A549 (cell line): Measurements from ENCODE around the gene ISG15. TPM values are rescaled to one million over a fixed set of nuclear protein-coding genes. Genes with fewer than 3 reads are reported as not detected.

Experiments
- ATAC-seq, 2 experiments: fragments of 200-7000 bp in 1 of 2; fragments of >200 bp in 1 of 2; cut with Nextera tagmentation in 1 of 2; cut with Tn5 transposase in 1 of 2; 3 replicates each; pipeline versions ENCODE4 v1.8.0 to v1.9.1; 2018 to 2020; ENCODE audit warnings: mild to moderate bottlenecking in 1 of 2, moderate library complexity in 1 of 2
- CTCF ChIA-PET: fragments of 300-600 bp; sonication (Branson Sonifier 250); formaldehyde crosslinking; extraction: SDS; loops from one replicate; lab custom pipeline; 2021; ENCODE audit warnings: antibody characterized with exemption, inconsistent platforms; lab: Yijun Ruan, JAX
- POLR2A ChIA-PET: fragments of 350-600 bp; formaldehyde crosslinking; extraction: SDS; loops from one replicate; lab custom pipeline; 2021; ENCODE audit warnings: antibody characterized with exemption, inconsistent platforms; lab: Yijun Ruan, JAX
- DNase-seq, 2 experiments: peaks; one replicate each; pipeline versions ENCODE4 v3.0.0 to v3.0.0-alpha.2; 2011 to 2016; ENCODE audit warnings: low read depth in 1 of 2, low spot score in 1 of 2
- FAIRE-seq: peaks from 2 replicates; lab custom pipeline; 2011; peaks lifted over from hg19 to GRCh38; lab: Jason Lieb, UNC
- H3K27ac ChIP-seq, 2 experiments: fragments of >200 bp; sonication (Bioruptor Twin); formaldehyde crosslinking; 3 replicates each; pipeline ENCODE4 v1.5.1; 2016 to 2017
- H3K4me1 ChIP-seq: fragments of >200 bp; sonication (Bioruptor Twin); formaldehyde crosslinking; 3 replicates; pipeline ENCODE4 v1.6.1; 2016
- H3K4me2 ChIP-seq: fragments of >200 bp; sonication (Bioruptor Twin); formaldehyde crosslinking; 3 replicates; pipeline ENCODE4 v1.6.1; 2016
- H3K4me3 ChIP-seq: fragments of >200 bp; sonication (Bioruptor Twin); formaldehyde crosslinking; 3 replicates; pipeline ENCODE4 v1.5.1; 2016
- H3K9me3 ChIP-seq: fragments of >200 bp; sonication (Bioruptor Twin); formaldehyde crosslinking; 3 replicates; pipeline ENCODE4 v1.6.1; 2016
- CBX2 ChIP-seq: fragments of 200-600 bp; sonication (generic); IDR thresholded peaks from 2 replicates; pipeline ENCODE4 v1.6.1; 2016; ENCODE audit warnings: low read depth, mild to moderate bottlenecking, borderline replicate concordance
- CHD2 ChIP-seq: fragments of 150-350 bp; IDR thresholded peaks from 2 replicates; pipeline ENCODE4 v1.6.1; 2014; ENCODE audit warnings: low read length; ENCODE audit not compliant: partially characterized antibody
- EHMT2 ChIP-seq: fragments of 200-600 bp; sonication (generic); IDR thresholded peaks from 2 replicates; pipeline ENCODE4 v1.6.1; 2016; ENCODE audit warnings: antibody characterized with exemption, low read depth, mild to moderate bottlenecking, moderate library complexity
- FOSL2 ChIP-seq, 2 experiments: fragments of 450-650 bp in 1 of 2; fragments of >200 bp in 1 of 2; sonication (Bioruptor Twin) in 1 of 2; formaldehyde crosslinking; IDR thresholded peaks; 2 replicates each; pipeline versions ENCODE4 v1.5.0 to v1.6.1; 2016 to 2020; ENCODE audit warnings: mild to moderate bottlenecking in 1 of 2, moderate library complexity in 1 of 2
- GATA3 ChIP-seq: IDR thresholded peaks from 2 replicates; pipeline ENCODE4 v1.6.1; 2012; ENCODE audit warnings: borderline replicate concordance
- HOXA7 ChIP-seq: fragments of 250-450 bp; sonication (Bioruptor Pico); IDR thresholded peaks from 2 replicates; pipeline ENCODE4 v1.5.0; 2020; ENCODE audit warnings: mild to moderate bottlenecking, moderate library complexity
- MAZ ChIP-seq: fragments of 150-350 bp; IDR thresholded peaks from 2 replicates; pipeline ENCODE4 v1.6.1; 2014; ENCODE audit warnings: antibody characterized with exemption, low read depth, low read length, borderline replicate concordance
- MYC ChIP-seq: IDR thresholded peaks from 2 replicates; pipeline ENCODE4 v1.6.1; 2012; ENCODE audit warnings: mild to moderate bottlenecking, inconsistent platforms, low read length, improper control_type of control experiment, borderline replicate concordance
- NR3C1 ChIP-seq: fragments of >200 bp; sonication (Bioruptor Twin); formaldehyde crosslinking; IDR thresholded peaks from 3 replicates; pipeline ENCODE4 v1.6.1; 2017
- POLR2AphosphoS2 ChIP-seq: conservative IDR thresholded peaks from 2 replicates; pipeline ENCODE4 v1.6.1; 2012; ENCODE audit warnings: low read length, improper control_type of control experiment, inconsistent platforms
- TFCP2L1 ChIP-seq: fragments of 250-450 bp; sonication (Bioruptor Pico); IDR thresholded peaks from 2 replicates; pipeline ENCODE4 v1.5.0; 2021; ENCODE audit warnings: mild to moderate bottlenecking
- ZFP36 ChIP-seq: fragments of 450-650 bp; IDR thresholded peaks from 2 replicates; pipeline ENCODE4 v1.6.1; 2014; ENCODE audit warnings: borderline replicate concordance; ENCODE audit not compliant: partially characterized antibody
- WGBS: methylation state at CpG from one replicate; pipeline ENCODE4 v1.1.6; 2017; ENCODE audit errors: missing lambda C conversion rate; 5-methylcytosine and 5-hydroxymethylcytosine counted together
- polyA plus RNA-seq, 4 experiments: library from polyadenylated mRNA; depleted of rRNA in 3 of 4; stranded (reverse); fragments of >200 nt; fragmentation: RNase III in 1 of 4; extraction: RNeasy Plus Mini Kit Qiagen cat#74134 plus additional on column Dnase treatment in 1 of 4; gene quantifications; 2 replicates in 3 of 4; 3 replicates in 1 of 4; pipeline ENCODE4 v1.2.3, GENCODE V29; 2011 to 2017
- TF ChIP-seq, protein P1 (sequence below): fragments of 250-450 bp; sonication (Bioruptor Pico); IDR thresholded peaks from 2 replicates; pipeline ENCODE4 v1.5.0; 2020; ENCODE audit warnings: low read depth, mild to moderate bottlenecking, moderate library complexity
- TF ChIP-seq, protein P2 (sequence below): IDR thresholded peaks from 2 replicates; pipeline ENCODE4 v1.6.1; 2012
- TF ChIP-seq, protein P3 (sequence below): fragments of 450-650 bp; IDR thresholded peaks from 2 replicates; pipeline ENCODE4 v1.6.1; 2014; ENCODE audit warnings: antibody characterized with exemption

The ISG15 gene
- polyA plus RNA-seq, 2 of the 4 experiments (the other 2 are of a cell fraction), result 4.6 to 11.2 TPM

DNA sequence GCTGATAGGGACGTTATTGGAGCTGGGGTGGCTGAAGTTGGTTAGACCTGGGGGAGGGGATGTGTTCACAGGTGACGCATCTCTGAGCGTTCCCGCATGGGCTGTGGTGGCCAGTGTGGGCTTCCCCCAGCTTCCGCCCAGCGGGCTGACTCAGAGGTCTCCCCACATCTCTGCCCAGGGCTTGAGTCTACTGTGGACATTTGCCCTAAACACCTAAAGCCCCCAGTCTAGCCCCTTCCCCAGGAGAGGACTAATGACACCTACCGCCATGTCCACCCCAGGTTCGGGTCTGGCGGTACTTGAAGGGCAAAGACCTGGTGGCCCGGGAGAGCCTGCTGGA lies 8.6 kb downstream of the ISG15 start:
- Histone ChIP-seq H3K4me2 (peak overlapping the region; percentile 98), H3K4me3 (peak overlapping the region; percentile 86), H3K9me3 (no peaks in the 10 kb centered on the region), H3K27ac (peak overlapping the region; percentile 98)
- POLR2A ChIA-PET, result no interaction called here
- no peak for DNase-seq
- TF ChIP-seq ZFP36 (no peak), EHMT2 (no peak), FOSL2 (IDR thresholded peaks at IDR 0.05) (no peak), FOSL2 (CRISPR knock-in tag; IDR thresholded peaks at IDR 0.05) (peak; percentile 21; the same call in 1 of the 2 replicates)
- TF ChIP-seq, protein P1, sequence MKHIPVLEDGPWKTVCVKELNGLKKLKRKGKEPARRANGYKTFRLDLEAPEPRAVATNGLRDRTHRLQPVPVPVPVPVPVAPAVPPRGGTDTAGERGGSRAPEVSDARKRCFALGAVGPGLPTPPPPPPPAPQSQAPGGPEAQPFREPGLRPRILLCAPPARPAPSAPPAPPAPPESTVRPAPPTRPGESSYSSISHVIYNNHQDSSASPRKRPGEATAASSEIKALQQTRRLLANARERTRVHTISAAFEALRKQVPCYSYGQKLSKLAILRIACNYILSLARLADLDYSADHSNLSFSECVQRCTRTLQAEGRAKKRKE (CRISPR knock-in tag), result no peak
- TF ChIP-seq, all 56 proteins: peak for 1
- ATAC-seq (peak in 1 of 2 experiments; percentile 5; a peak in 2 of 6 replicates), FAIRE-seq (no peak)
- CTCF ChIA-PET, result interaction anchor here (0.9 to 10.5 kb wide), 5 partner anchors 20 to 230 kb away, joined by 3 to 92 read pairs (median 5); no protein-coding TSS in a partner anchor
- 45% methylated on average over 6 of the region's 10 CpGs for WGBS
- H3K4me1 ChIP-seq, result peaks cover 53% of the 10 kb centered on the region

DNA sequence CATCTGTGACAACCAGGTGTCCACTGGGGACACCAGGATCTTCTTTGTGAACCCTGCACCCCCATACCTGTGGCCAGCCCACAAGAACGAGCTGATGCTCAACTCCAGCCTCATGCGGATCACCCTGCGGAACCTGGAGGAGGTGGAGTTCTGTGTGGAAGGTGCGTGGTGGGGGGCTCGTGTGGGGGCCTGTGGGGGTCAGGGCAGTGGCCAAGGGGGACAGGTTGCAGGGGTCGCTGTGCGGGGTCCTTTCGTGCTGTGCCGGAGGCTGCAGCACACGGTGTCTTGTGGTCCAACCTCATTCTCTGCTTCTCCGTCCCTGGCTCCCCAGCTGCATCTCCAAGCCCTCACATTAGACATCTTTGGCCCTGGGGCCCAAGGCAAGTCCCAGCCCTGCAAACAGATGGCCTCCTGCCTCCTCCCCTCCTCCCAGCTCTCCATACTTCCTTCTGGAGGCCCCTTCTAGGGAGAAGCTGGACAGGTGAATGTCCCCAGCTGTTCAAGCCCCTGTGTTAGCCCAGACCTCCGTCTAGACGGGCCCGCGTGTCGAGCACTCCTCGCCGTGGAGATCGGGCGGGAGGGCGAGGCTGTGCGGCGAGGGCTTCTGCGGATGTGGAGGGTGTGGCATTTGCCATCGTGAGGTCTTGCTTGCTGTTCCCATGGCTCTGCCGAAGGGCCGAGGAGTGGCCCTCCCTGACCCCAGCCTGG lies 9.2 kb downstream of the ISG15 start:
- DNase-seq (no peak), FAIRE-seq (no peak), ATAC-seq (no peak)
- Histone ChIP-seq H3K27ac (peak overlapping the region; percentile 98; a peak in 4 of 6 replicates), H3K4me3 (no peak overlapping the region; the same call in 2 of the 3 replicates), H3K4me2 (peak overlapping the region; percentile 98), H3K9me3 (no peaks in the 10 kb centered on the region), H3K4me1 (peaks cover 53% of the 10 kb centered on the region)
- ChIA-PET POLR2A (no interaction called here), CTCF (interaction anchor here (0.9 to 10.5 kb wide), 5 partner anchors 10 to 230 kb away, joined by 3 to 92 read pairs (median 5); no protein-coding TSS in a partner anchor)
- WGBS, result 77% methylated on average over 3 of the region's 27 CpGs
- no peak for TF ChIP-seq TFCP2L1 (CRISPR knock-in tag)
- TF ChIP-seq, protein P2, sequence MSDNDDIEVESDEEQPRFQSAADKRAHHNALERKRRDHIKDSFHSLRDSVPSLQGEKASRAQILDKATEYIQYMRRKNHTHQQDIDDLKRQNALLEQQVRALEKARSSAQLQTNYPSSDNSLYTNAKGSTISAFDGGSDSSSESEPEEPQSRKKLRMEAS, result 0 out of 2 replicates have a peak, but pooled peaks have one; percentile 3

DNA sequence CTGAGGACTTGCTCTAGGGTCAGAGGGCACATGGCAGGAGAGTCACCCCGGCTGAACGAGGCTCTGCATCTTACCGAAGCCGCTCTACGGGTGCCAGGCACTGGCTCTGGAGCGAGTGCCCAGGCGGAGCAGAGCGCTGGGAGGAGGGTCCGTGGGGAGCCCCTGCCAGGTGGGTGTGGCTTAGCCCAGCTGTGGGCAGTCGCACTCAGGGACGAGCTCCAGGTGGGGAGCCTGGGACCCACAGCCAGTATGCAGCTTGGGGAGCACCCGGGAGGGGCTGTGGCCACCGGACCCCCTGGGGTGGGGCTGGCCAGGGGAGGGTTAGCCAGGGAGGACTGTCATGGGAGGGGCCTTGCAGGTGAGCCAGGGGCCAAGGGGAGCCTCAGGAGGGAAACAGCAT lies 10.4 kb downstream of the ISG15 start:
- no peak overlapping the region; the same call in 2 of the 3 replicates for H3K4me3 ChIP-seq
- peak overlapping the region; percentile 98 for H3K4me2 ChIP-seq
- peaks cover 53% of the 10 kb centered on the region for H3K4me1 ChIP-seq
- no peak for TF ChIP-seq MYC
- no peak for TF ChIP-seq GATA3
- TF ChIP-seq, all 56 proteins: peak for 0
- ChIA-PET CTCF (interaction anchor here (1.0 to 3.9 kb wide), 6 partner anchors 8 to 40 kb away, joined by 3 to 22 read pairs (median 6); partner anchors contain the start of gene ISG15), POLR2A (no interaction called here)
- FAIRE-seq (no peak), DNase-seq (no peak), ATAC-seq (no peak)
- H3K27ac ChIP-seq, result peak overlapping the region; percentile 86 to 98
- WGBS, result no CpG with 5 or more reads among the region's 13 CpGs
- no peaks in the 10 kb centered on the region for H3K9me3 ChIP-seq

DNA sequence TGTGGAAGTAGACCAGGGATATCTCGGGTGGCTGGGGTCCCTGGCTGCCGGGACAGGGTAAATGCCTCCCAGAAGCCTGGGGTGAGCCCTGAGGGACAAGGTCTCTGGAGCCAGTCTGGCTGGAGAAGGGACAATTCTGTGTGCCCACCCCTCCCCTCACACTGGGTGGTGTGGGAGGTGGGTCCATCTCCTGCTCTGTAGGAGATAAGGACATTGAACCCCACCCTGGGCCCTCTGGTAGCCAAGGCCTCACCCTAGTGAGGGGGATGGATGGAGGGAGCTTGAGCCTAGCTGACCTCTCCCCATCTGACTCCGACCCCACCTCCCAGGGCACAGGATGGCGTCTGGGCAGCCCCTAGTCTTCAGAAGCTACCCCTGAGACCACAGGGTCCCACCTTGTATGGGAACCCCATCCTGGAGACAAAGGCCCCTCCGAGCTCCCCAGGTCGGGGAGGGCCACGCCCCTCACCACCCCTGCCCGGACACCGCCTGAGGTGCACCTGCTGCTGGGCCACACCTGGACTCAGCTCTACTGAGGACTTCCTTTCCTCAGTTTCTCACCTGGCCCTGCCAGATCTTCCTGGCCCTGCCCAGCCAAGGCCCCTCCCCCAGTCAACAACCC lies 11.0 kb downstream of the ISG15 start:
- TF ChIP-seq MAZ (no peak), POLR2AphosphoS2 (no peak), MYC (no peak), CHD2 (no peak), HOXA7 (no peak), NR3C1 (no peak), CBX2 (no peak)
- TF ChIP-seq, protein P3, sequence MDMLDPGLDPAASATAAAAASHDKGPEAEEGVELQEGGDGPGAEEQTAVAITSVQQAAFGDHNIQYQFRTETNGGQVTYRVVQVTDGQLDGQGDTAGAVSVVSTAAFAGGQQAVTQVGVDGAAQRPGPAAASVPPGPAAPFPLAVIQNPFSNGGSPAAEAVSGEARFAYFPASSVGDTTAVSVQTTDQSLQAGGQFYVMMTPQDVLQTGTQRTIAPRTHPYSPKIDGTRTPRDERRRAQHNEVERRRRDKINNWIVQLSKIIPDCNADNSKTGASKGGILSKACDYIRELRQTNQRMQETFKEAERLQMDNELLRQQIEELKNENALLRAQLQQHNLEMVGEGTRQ, result no peak
- TF ChIP-seq, protein P2, result no peak
- DNase-seq (no peak), FAIRE-seq (no peak), ATAC-seq (no peak; a peak in 1 of 6 replicates)
- H3K9me3 ChIP-seq, result no peaks in the 10 kb centered on the region
- H3K4me2 ChIP-seq, result peak overlapping the region; percentile 98
- peaks cover 50% of the 10 kb centered on the region for H3K4me1 ChIP-seq
- ChIA-PET POLR2A (no interaction called here), CTCF (interaction anchor here (0.7 to 3.9 kb wide), 8 partner anchors 8 to 42 kb away, joined by 3 to 22 read pairs (median 4); partner anchors contain the start of gene ISG15)
- H3K27ac ChIP-seq, result peak overlapping the region; percentile 86 to 98
- WGBS, result 81% methylated on average over 7 of the region's 9 CpGs
- H3K4me3 ChIP-seq, result peak overlapping the region; percentile 36; the same call in 1 of the 3 replicates
